NT2/D1 (cell line): ENCODE data around the gene PRRT2.

Experiments used
- SUZ12 ChIP-seq: IDR thresholded peaks from 2 replicates; pipeline ENCODE4 v1.6.1; 2011; ENCODE audit not compliant: insufficient read length, insufficient read depth; ENCODE audit errors: extremely low read depth
- YY1 ChIP-seq: IDR thresholded peaks from 2 replicates; pipeline ENCODE4 v1.6.1; 2011; ENCODE audit not compliant: insufficient read length, insufficient read depth
- ZNF274 ChIP-seq: IDR thresholded peaks from 2 replicates; pipeline ENCODE4 v1.6.1; 2011; ENCODE audit warnings: mild to moderate bottlenecking, low read depth, low read length

- TF ChIP-seq YY1 (no peak), SUZ12 (no peak), ZNF274 (no peak)
These were observed 12.7 kb downstream of the PRRT2 start for GRCh38 chr16:29824589-29825144.
